GM18867 (cell line): ENCODE measurements around the gene ETV1.

ENCODE experiments used
- ATAC-seq: cut with Tn5 transposase; IDR thresholded peaks from one replicate; pipeline ENCODE4 v1.9.1; 2021; ENCODE audit warnings: mild to moderate bottlenecking, moderate library complexity; ENCODE audit not compliant: unreplicated experiment

Gene ETV1

DNA sequence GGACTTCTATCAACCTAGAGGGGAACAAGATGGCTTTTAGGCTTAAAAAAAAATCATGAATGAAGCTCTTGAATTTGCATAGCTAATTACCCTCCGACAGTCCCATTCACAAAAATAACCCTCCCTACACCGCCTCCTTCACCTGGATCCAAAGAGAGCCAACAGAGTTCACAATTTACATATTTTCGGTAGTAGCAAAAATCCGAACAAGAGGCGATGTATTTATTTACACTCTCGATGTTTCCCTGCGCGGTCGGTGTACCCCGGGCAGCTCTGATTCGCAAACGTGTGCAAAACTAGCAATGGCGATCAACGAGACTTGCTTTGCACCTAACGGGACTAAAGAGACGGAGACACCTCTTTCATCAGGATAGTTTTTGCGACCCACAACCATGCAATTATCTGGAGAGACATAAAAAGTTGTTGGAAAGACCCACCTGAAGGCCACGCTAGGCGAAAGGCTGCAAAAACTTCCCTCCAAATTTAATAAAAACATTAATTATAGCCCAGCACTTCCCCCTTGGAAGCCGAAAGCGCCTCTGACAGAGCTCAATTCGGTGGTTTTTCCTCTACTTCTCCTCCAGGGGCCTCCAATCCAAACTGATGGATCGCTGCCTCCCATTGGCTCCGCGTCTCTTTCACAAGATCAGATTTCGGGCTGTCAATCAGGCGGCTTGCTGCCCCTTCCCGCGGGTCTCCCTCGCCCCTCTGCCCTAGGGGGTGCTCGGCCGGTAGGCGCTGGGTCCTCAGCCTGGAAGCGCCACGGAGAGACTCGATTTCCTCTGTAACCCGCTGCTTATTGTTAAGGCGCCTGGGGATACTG lies at the start of gene ETV1:
Gene ETV1, minus strand, starts transcription at position 541 of the 823 bp plus-strand sequence. CDS start 614 bp downstream, outside the sequence.
- no peak for ATAC-seq

GRCh38 chr7:14024406-14024805 lies 34.9 kb upstream of the ETV1 start:
- no peak for ATAC-seq

GRCh38 chr7:14023838-14024237 lies 34.4 kb upstream of the ETV1 start:
- ATAC-seq: no peak

GRCh38 chr7:14023342-14023741 lies 33.9 kb upstream of the ETV1 start:
- no peak for ATAC-seq

DNA sequence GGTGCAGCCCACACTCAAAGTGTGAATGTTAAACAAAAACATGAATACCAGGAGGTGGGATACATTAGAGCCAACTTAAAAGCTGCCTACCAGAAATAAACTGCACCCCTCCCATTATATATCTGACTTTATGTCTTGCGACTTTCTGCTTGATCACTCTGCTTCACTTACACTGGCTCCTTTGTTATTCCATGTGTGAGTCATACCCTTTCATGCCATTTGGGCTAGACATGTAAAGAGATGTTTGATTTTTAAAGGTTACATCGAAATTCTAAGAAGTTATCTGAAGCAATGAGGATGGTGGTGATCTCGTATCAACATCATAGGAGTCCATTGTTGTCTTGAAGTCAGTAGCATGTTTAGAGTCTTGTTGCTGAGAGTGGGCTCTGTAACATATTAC lies 31.6 kb upstream of the ETV1 start:
- no peak for ATAC-seq

GRCh38 chr7:14020339-14020900 lies 31.0 kb upstream of the ETV1 start:
- no peak for ATAC-seq

DNA sequence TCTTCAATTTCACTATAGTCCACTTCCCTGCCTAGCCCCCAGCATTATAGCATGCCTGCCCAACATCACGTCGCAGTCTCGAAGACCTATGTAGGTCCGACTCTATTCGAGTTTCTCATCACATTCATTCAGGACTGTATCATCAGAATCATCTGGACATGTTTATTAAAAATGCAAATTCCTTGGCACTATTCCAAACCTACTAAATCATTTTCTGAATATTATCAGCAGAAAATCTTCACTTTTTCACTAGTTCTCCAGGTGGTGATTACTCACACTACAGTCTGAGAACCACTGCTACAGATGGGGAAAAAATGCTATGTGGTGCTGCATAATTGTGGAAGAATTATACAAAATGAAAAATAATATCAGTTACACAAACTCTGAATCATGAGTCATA lies 29.3 kb upstream of the ETV1 start:
- no peak for ATAC-seq

DNA sequence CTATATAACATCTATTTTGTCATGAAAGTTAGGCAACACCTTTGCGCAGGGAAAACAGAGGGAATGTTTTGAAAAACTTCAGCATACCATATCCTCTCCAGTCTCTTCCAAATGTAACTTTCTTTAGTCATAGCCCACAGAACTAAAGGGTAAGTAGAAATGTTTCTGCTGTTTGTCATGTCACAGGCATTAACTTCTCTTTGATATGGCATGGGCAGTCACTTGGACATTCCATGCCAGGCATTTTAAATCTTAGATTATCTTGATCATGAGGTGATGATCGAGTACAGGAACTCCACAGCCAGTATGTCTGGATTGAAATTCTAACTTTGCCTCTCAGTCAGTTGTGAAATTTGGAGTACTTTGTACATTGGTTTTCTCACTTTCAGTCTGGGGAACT lies 27.5 kb upstream of the ETV1 start:
- no peak for ATAC-seq

DNA sequence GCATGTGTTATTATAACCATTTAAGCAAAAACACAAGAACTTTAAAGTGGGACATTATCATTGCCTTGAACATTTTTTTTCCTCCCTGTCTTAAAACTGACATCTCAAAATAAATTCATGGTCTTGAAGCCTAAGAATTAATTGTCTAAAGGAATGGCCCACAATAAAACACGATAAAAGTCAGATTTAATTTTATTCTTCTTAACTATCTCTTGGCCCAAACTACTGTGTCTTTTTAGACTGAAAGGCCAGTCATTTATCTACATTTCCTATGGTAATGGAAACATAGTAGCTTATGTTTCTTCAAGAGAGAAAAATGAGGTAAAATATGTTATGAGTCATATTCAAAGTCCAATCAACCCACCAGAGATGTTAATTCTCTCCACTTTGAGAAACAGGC lies 24.4 kb upstream of the ETV1 start:
- no peak for ATAC-seq

DNA sequence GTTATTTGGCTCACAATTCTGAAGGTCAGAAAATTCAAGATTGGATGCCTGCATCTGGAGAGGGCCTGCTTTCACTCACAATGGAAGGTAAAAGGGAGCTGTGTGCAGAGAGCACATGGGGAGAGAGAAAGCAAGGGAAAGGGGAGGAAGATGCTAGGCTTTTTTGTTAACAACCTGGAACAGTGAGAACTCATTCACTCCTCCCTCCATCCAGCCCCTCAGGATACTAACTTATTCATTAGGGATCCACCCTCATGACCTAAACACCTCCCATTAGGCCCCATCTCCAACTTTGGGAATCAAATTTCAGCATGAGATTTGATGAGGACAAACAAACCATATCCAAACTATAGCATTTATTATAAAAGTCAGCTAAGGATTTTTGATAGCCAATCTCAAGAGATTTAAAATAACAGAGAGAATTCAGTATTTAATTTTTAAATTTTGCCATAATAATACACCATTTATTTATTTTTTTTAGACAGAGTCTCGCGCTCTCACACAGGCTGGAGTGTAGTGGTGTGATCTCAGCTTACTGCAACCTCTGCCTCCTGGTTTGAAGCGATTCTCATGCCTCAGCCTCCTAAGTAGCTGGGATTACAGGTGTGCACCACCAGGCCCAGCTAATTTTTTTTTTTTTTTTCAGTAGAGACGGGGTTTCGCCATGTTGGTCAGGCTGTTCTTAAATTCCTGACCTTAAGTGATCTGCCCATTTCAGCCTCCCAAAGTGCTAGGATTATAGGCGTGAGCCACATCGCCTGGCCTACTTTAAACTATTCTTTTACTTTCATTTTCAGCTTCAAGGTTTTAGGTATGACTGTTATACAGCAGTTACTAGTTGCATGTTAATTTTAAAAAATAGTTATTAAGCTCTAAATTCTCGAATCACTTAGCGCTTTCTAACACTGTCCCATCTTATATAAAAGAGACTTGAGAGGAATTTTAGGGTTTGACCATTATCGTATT lies 20.3 kb upstream of the ETV1 start:
- ATAC-seq: peak; percentile 81

DNA sequence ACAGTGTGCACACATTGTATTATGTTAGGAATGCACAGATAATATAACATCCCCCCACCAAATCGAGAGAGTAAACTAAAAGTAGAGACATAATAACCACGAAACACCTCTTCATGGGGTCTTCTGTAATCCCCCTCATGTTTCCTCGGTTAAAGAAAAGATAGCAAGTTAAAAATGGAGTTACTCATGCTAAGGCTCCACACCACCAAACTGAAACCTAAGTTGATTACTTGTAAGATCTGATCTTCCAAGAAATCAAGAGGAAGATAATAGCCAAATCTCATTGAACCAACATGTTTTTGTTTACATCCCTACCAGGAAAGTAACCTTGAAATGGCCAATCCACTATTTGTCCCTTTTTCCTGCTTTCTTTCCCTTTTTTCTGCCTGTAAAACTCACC lies 11.7 kb upstream of the ETV1 start:
- no peak for ATAC-seq

DNA sequence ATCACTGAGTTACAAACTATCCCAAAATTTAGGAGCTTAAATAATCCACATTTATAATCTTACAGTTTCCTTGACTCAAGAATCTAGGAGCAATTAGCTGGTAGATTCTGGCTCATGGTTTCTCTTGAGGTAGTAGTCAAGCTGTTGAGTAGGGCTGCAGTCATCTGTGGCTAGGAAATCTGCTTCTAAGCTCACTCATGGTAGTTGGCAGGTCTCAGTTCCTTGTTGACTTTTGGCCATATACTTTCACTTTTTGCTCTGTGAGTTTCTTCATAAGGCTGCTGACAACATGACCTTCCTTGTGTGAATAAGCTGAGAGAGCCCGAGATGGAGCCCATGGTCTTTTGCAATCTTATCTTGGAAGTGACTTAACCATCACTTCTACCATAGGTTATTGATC lies 10.8 kb upstream of the ETV1 start:
- peak; percentile 77 for ATAC-seq

DNA sequence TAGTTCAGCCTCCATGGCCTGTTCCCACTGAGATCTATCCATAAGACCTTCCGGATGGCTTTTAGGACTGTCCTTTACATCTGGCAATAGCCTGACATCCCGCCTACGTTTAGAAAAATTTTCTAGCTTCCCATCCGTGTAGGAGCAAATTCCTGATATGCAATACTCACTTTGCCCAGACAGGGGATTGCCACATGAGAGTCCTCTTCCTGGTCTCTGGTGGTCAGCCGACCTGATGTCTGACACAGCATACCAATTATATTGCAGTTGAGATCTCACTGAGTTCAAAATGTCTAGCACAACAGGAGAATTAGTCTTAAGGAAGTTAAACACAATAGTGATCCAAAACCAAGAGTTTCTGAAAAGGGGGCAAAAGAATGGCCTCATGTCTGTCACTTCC lies 9.4 kb upstream of the ETV1 start:
- no peak for ATAC-seq

- no peak for ATAC-seq
Measured at GRCh38 chr7:13992596-13992964, 3.1 kb upstream of the ETV1 start.

- ATAC-seq: no peak
Measured at GRCh38 chr7:13991791-13992595, 2.5 kb upstream of the ETV1 start.

DNA sequence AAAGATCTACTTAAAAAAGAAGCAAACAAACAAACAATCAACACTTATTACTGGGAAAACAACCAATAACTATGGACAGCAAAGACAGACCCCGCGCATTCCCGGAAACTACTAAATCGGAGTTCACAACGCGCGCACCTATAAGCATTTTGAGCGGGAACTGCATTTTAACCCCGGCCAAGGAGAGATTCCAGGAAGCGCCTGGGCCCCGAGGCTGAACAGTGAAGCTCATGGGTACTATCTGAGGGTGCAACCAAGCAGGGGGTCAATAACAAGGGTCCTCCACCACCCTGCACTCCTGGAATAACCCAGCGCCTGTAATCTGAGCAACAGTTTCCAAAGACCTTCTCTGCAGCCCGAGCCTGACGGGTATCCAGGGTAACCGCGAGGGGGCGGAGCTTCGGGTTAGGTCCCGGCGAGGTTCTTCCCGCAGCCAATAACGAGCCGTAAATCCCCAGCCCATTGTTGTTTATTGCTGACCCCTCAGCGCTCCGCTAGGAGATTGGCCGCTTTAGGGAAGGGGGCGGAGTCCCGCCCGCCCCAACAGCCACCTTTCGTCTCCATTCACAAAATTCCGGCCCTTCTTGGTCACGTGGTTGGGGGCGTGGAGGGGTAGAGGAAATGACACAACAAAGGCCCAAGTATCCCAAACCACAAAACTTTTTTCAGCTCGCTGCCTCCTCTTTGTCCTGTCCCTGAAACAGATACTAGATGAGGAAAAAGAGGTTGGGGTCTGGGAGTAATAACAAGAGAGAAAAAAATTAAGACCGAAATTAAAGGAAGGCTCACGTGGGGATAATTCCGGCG lies 1.7 kb upstream of the ETV1 start:
- ATAC-seq: peak; percentile 63

DNA sequence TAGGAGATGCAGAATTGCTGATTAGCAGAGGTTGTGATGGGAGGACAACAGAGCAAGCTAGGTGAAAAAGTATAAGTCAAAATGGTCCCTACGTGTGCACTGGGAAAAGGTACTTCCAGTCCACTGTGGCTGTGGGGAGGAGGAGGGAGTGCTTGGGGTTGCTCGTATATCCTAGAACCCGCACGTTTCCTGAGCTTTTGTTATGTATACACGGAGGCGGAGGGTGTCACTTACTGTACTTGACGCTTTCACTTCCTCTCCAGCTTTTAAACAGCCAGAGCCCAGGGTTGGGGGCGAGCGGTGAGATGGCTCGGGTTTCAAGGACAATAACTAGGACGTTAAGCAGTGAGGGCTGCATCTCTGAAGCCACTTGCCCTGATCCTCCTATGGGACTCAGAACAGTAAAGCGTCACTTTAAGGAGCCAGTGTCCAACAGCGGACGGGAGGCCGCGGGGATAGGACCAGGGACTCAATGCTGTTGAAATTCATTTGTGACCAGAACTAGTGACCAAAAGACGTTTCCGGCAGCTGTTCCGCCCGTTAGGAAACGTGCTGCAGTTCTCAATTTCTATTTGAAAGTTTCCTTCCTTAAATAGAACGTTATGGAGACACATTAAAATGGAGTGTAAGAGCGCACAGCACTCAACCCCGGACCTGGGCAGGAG lies 985 bp upstream of the ETV1 start:
- ATAC-seq: peak; percentile 62

DNA sequence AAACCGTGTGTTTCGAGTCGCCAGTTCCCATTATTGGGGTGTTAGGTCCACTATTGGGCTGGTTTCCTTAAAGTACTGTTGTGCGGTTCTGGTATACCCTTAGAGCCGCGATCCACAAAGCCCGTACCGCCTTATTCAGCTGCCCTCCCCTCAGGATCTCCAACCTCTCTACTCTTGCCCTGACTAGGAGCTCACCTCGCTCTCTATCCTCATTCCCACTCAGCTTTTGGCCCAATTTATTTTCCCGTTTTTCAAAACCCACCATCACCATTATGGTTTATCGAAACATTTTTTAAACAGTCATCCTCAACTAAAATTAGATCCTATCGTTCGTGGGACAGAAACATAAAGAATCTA lies 461 bp upstream of the ETV1 start:
- ATAC-seq: no peak

GRCh38 chr7:13988731-13989125 lies 738 bp downstream of the ETV1 start:
- no peak for ATAC-seq

DNA sequence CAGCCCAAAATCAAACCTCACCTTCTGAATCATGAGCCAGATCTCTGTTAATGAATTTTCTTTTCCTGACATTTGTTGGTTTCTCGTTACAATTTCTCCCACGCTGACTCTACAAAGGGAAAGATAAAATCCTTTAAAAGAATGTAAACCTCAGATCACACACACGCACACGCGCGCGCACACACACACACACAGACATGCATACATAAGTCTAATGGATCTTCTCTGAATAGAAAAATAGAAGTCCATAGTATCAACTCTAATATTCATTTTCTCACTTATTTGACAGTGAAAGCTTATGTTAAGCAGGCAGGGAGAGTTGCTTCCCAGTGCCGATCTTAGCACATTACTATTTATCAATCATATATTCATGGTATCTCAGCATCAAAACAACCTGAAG lies 1.4 kb downstream of the ETV1 start:
- ATAC-seq: no peak
